T1000 (cell line): Measurements from ENCODE around the gene PTPRK.
A peak's percentile ranks its signal among the peaks of the same experiment; 100 is the strongest.

Experiments used
- DNase-seq: peaks from one replicate; lab custom pipeline; 2025; ENCODE audit warnings: mixed read lengths; lab: John Stamatoyannopoulos, UW

Gene PTPRK

DNA sequence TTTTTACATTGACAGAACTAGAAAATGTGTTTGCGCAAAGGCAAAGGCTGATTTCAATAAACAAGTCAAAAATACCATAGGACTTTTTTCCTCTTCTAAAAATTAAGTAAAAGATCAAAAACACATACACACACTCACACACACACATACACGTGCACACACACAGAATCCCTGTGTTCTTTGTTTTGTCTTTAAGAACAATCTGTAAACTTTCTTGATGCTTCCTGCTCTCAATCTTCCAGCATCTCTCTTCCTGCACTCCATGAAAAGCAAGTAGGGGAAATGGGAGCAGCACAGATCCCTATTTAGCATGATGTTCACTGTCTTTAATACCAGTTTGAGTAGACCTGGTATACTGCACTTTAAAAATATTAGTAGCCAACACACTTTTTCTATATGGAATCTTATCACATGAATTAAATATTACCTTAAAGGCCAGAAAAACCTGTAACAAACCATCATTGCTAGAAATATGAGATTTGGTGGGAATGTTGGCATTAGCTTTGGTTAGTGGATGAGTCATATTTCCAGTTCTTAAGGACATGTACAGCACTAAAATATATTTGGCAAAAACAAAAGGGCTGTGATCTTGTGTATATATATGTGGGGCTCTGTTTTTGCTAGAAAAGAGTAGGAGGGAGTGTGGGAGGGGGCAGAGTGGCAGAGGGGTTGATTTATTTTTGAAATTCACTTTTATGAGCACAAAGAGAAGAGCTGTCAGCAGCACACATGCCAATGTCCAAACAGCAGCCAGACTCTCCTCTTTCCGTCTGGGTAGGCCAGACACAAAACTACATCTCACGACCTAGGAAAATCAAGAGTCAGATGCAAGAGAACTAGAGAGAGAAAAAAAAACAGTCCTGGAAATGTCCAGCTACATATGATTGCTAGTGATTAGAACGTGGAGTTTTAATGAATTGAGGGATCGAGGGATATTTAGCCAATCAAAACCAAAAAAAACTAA, 4.6 kb downstream of the PTPRK start:
- no peak for DNase-seq

GRCh38 chr6:128513878-128514277, 6.5 kb downstream of the PTPRK start:
- DNase-seq, result no peak

DNA sequence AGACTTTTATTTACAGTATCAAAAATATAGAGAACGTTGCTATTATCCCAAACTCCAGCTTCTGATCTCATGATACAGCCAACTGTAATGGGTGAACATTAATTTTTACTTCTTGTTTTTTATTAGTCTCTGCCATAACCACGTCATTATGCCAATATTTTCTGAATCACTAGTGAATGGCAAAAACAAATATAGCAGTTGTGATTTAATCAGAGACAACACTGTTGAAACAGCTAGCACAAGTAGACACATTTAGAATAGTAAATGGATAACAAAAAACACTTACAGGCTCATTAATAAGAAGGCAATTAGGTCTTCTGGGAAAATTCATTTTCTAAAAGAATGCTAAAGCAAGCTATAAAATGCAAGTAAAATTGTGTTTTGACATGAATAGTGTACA, 8.1 kb downstream of the PTPRK start:
- no peak for DNase-seq

GRCh38 chr6:128511506-128511905, 8.9 kb downstream of the PTPRK start:
- DNase-seq, result no peak

DNA sequence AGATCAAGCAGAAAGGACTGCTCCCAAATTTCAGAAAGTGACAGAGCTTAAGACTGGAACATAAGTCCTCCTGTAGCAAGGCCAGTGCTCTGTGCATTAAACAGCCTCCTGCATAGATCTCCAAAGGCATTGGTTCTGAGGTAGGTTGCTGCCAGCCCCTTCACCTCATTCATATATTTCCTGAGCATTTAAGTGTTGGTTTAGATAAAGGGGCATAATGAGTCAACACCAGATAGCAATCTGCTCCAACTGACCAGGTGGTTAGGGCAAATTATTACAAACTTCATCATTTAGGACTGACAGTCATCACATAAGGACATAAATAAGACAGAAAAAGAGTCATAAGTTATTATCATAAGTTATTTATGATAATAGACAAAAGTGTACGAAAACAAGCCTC, 10.7 kb downstream of the PTPRK start:
- DNase-seq, result no peak

DNA sequence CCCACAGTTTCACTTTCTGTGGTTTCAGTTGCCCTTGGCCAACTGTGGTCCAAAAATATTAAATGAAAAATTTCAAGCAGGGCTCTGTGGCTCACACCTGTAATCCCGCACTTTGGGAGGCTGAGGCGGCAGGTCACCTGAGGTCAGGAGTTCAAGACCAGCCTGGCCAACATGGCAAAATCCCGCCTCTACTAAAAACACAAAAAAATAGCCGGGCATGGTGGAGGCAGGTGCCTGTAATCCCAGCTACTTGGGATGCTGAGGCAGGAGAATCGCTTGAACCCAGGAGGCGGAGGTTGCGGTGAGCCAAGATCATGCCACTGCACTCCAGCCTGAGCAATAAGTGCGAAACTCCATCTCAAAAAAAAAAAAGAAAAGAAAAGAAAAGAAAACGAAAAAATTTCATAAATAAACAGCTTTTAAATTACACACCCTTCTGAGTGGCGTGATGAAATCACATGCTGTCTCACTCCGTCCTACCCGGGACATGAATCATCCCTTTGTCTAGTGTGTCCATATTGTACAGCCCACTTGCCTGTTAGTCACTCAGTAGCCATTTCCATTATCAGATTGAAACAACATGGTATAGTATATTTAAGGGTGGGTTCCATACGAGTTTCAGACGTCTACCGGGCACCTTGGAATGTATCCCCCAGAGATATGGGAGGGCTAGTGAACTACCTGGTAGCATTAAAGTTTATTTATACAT, 11.7 kb downstream of the PTPRK start:
- DNase-seq, result peak; percentile 29

- DNase-seq, result no peak
These were observed 12.8 kb downstream of the PTPRK start for GRCh38 chr6:128507337-128508310.

DNA sequence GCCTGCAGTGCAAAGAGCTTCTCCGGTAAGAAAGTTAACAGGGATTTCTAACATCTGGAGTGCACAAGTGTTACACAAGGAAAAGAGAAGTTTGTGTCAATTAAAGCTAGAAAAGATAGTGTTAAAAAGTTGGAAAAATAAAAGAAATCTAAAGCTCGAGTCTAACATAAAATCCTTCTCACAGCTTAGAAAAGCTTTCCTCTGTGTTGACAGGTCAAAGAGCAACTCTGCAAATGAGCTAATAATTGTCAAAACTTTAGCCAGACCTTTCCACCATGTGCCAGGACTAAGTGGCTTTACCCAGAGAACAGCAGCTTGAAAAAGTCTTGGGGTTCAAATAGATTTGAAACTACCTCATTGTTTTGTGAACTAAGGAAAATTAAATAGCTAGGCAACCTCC, 14.8 kb downstream of the PTPRK start:
- no peak for DNase-seq

DNA sequence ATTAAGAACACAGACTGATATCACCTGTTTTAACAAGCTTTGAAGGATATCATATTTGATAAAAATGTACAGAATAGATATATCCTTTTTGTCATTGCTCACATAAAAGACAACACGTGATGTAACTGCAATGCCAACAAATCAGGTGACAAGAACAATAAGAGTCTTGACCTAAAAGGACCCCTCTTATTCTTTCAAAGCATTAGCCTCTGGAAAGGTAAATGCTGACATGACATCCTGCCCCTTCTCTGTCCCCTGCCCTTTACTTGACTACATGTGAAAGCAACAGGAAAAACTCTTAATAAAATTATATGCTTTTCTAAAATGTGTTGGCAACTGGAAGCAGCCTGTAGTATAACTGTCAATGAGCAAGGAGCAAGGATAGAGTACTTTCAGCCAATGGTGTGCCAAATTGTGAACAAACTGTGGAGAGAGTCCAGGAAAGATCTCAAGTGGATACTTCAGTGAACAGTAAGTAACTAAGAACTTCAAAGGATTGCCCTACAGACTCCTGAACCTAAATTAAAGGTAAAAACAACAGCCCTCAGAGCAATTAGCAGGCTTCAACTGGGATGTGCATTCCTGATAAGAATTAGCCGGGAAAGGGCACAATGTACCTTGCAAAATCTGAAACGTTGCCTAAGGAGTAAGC, 16.3 kb downstream of the PTPRK start:
- DNase-seq, result no peak

- DNase-seq, result no peak
These were observed 19.4 kb downstream of the PTPRK start for GRCh38 chr6:128500749-128501600.

- no peak for DNase-seq
These were observed 20.4 kb downstream of the PTPRK start for GRCh38 chr6:128500014-128500413.

DNA sequence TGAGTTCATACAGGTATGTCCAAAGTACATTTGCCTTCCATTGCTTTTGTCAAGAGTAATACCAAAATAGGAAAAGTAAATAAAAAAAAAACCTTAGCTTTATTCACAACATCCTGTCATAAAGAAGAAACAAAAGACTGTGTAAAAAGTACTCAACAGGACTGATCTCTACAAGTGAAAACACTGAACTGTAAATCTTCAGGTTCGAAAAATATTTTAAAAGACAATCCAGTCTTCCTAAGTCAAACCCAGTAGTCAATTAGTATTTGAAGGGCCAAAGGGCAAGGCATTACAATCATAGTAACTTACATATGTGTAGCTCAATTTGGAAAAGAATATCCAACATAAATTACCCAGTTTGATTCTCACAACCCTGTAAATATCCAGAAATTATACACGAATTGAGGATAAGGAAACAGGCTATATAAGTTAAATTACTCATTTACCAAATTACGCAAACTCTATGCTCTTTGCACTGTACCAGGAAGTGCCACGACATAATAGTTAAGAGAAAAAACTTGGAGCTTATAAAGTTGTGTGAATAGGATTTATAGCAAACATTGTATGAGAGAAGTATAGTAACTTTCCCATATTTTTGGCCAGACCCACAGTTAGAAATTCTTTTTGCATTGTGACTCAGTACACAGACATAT, 21.2 kb downstream of the PTPRK start:
- no peak for DNase-seq

- DNase-seq, result no peak
These were observed 22.2 kb downstream of the PTPRK start for GRCh38 chr6:128498234-128498633.

DNA sequence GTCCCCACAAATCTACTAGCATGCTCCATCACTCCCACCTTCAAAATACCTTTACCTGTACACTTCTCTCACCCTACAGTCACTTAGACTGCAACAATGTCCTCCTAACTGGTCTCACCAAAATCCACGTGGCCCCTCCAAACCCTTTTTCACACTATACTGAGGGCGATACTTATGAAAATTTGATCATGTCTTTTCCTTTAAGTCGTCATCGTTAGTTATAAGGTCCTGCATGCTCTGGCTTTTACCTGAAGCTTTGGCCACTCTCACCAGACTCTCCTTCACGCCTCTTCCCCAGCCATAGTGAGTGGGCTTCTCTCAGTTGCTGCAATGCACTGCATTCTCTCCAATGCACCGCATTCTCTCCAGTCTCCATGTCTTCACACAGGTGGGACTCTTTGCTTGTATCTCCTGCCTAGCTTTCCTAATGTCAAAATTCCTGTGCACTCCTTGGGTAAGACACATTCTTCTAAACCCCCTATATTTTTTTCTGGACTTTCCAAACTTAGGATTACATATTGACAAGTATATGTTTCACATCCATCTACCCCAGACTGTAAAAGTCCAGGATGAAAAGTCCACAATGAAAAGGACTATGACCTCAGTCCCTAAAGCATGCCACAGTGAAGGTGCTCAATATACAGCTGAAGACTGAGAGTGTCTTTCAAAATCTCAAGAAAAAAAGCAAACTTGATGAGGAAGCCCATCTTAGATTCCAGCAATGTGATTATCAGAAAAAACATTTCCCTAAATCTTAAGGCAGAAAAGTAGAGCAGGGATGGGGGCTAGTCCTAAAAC, 24.7 kb downstream of the PTPRK start:
- DNase-seq, result no peak

GRCh38 chr6:128494440-128494839, 26.0 kb downstream of the PTPRK start:
- DNase-seq, result no peak

DNA sequence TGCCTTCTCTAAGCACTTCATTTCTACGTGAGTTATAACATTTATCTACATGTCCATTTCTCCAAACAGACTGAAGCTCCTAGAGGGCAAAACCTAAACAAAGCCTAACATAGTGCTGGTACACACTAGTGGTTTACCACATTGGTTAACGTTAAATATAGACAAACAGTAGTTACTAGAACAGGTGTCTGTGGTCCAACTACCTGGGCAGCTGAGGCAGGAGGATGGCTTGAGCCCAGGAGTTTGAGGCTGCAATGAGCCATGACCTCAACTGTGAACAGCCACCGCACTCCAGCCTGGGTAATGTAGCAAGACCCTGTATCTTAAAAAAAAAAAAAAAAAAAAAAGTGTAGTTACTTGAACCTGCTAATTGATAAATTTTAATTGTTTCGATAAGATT, 26.5 kb downstream of the PTPRK start:
- DNase-seq, result no peak

GRCh38 chr6:128492386-128492785, 28.0 kb downstream of the PTPRK start:
- no peak for DNase-seq

- DNase-seq, result no peak
These were observed 28.7 kb downstream of the PTPRK start for GRCh38 chr6:128491610-128492206.

- no peak for DNase-seq
These were observed 29.3 kb downstream of the PTPRK start for GRCh38 chr6:128491100-128491581.
